ENCODE results near the gene SLC4A9. TPM values are rescaled to one million over a fixed set of nuclear protein-coding genes. Genes with fewer than 3 reads are reported as not detected.
"Not testable (repeated sequence)": the region's sequence is repeated elsewhere in the genome, so short reads cannot be mapped to it uniquely, and the experiment has no call there.

Gene SLC4A9
- total RNA-seq, 1 experiment from 2014 or later = not detected

- DNase-seq (ENCODE audit: low read depth) = no peak
- in situ Hi-C loops (cut with HindIII; ENCODE audit: low pct_unique_long_range_greater_than_20kb, low sequenced_read_pairs) = no loop called here
These were observed 23.6 kb upstream of the SLC4A9 start for GRCh38 chr5:140336388-140336787.

- in situ Hi-C loops (cut with HindIII; ENCODE audit: low pct_unique_long_range_greater_than_20kb, low sequenced_read_pairs) = no loop called here
- DNase-seq (ENCODE audit: low read depth) = no peak
These were observed 22.1 kb upstream of the SLC4A9 start for GRCh38 chr5:140337880-140338279.

- DNase-seq (ENCODE audit: low read depth) = no peak
- in situ Hi-C loops (cut with HindIII; ENCODE audit: low pct_unique_long_range_greater_than_20kb, low sequenced_read_pairs) = no loop called here
These were observed 21.7 kb upstream of the SLC4A9 start for GRCh38 chr5:140338336-140338735.

GRCh38 chr5:140338908-140339307 is 21.1 kb upstream of the SLC4A9 start:
- in situ Hi-C loops (cut with HindIII; ENCODE audit: low pct_unique_long_range_greater_than_20kb, low sequenced_read_pairs) = no loop called here
- DNase-seq (ENCODE audit: low read depth) = no peak

- in situ Hi-C loops (cut with HindIII; ENCODE audit: low pct_unique_long_range_greater_than_20kb, low sequenced_read_pairs) = no loop called here
- no peak for DNase-seq (ENCODE audit: low read depth)
These were observed 20.4 kb upstream of the SLC4A9 start for GRCh38 chr5:140339636-140340035.

GRCh38 chr5:140340605-140341121 is 19.3 kb upstream of the SLC4A9 start:
- in situ Hi-C loops (cut with HindIII; ENCODE audit: low pct_unique_long_range_greater_than_20kb, low sequenced_read_pairs) = no loop called here

GRCh38 chr5:140341591-140341990 is 18.4 kb upstream of the SLC4A9 start:
- no peak for DNase-seq (ENCODE audit: low read depth)
- in situ Hi-C loops (cut with HindIII; ENCODE audit: low pct_unique_long_range_greater_than_20kb, low sequenced_read_pairs) = no loop called here

More at GRCh38 chr5:140340605-140341121, 19.3 kb upstream of the SLC4A9 start:
- no peak for DNase-seq (ENCODE audit: low read depth)

- DNase-seq (ENCODE audit: low read depth) = no peak
- in situ Hi-C loops (cut with HindIII; ENCODE audit: low pct_unique_long_range_greater_than_20kb, low sequenced_read_pairs) = no loop called here
These were observed 17.7 kb upstream of the SLC4A9 start for GRCh38 chr5:140342287-140342686.

- in situ Hi-C loops (cut with HindIII; ENCODE audit: low pct_unique_long_range_greater_than_20kb, low sequenced_read_pairs) = no loop called here
These were observed 17.1 kb upstream of the SLC4A9 start for GRCh38 chr5:140342896-140343295.

GRCh38 chr5:140343849-140344248 is 16.1 kb upstream of the SLC4A9 start:
- DNase-seq (ENCODE audit: low read depth); in situ Hi-C loops (cut with HindIII; ENCODE audit: low pct_unique_long_range_greater_than_20kb, low sequenced_read_pairs): not testable (repeated sequence)

More at GRCh38 chr5:140342896-140343295, 17.1 kb upstream of the SLC4A9 start:
- no peak for DNase-seq (ENCODE audit: low read depth)

- peak; percentile 47 for DNase-seq (ENCODE audit: low read depth)
These were observed 15.1 kb upstream of the SLC4A9 start for GRCh38 chr5:140344683-140345423.

GRCh38 chr5:140345919-140346347 is 14.1 kb upstream of the SLC4A9 start:
- in situ Hi-C loops (cut with HindIII; ENCODE audit: low pct_unique_long_range_greater_than_20kb, low sequenced_read_pairs) = no loop called here
- no peak for DNase-seq (ENCODE audit: low read depth)

More at GRCh38 chr5:140344683-140345423, 15.1 kb upstream of the SLC4A9 start:
- in situ Hi-C loops (cut with HindIII; ENCODE audit: low pct_unique_long_range_greater_than_20kb, low sequenced_read_pairs) = no loop called here

- peak; percentile 72 for DNase-seq (ENCODE audit: low read depth)
- in situ Hi-C loops (cut with HindIII; ENCODE audit: low pct_unique_long_range_greater_than_20kb, low sequenced_read_pairs) = no loop called here
These were observed 13.4 kb upstream of the SLC4A9 start, which contains the start of gene HBEGF for GRCh38 chr5:140346348-140347221. Gene HBEGF, minus strand, starts transcription at chr5:140346603. Its CDS starts 275 bp downstream, at chr5:140346328.

GRCh38 chr5:140347360-140347759 is 12.6 kb upstream of the SLC4A9 start:
- no peak for DNase-seq (ENCODE audit: low read depth)
- in situ Hi-C loops (cut with HindIII; ENCODE audit: low pct_unique_long_range_greater_than_20kb, low sequenced_read_pairs) = no loop called here

- DNase-seq (ENCODE audit: low read depth) = no peak
- in situ Hi-C loops (cut with HindIII; ENCODE audit: low pct_unique_long_range_greater_than_20kb, low sequenced_read_pairs) = no loop called here
These were observed 11.9 kb upstream of the SLC4A9 start for GRCh38 chr5:140348104-140348503.

GRCh38 chr5:140349244-140349643 is 10.8 kb upstream of the SLC4A9 start:
- no peak for DNase-seq (ENCODE audit: low read depth)
- in situ Hi-C loops (cut with HindIII; ENCODE audit: low pct_unique_long_range_greater_than_20kb, low sequenced_read_pairs) = no loop called here

- DNase-seq (ENCODE audit: low read depth) = peak; percentile 52
- in situ Hi-C loops (cut with HindIII; ENCODE audit: low pct_unique_long_range_greater_than_20kb, low sequenced_read_pairs) = no loop called here
These were observed 8.2 kb upstream of the SLC4A9 start for GRCh38 chr5:140351609-140352334.

- in situ Hi-C loops (cut with HindIII; ENCODE audit: low pct_unique_long_range_greater_than_20kb, low sequenced_read_pairs) = no loop called here
- DNase-seq (ENCODE audit: low read depth) = no peak
These were observed 4.4 kb upstream of the SLC4A9 start for GRCh38 chr5:140355546-140355945.

All from Caki2 (cell line).